Ishikawa (cell line): ENCODE results near the gene CCL16.

Experiments
- CEBPB ChIP-seq: IDR thresholded peaks from 2 replicates; pipeline ENCODE4 v1.6.1; 2012
- CREB1 ChIP-seq: IDR thresholded peaks from 2 replicates; pipeline ENCODE4 v1.6.1; 2012; ENCODE audit warnings: low read depth
- EGR1 ChIP-seq: IDR thresholded peaks from 2 replicates; pipeline ENCODE4 v1.6.1; 2012
- EP300 ChIP-seq: IDR thresholded peaks from 2 replicates; pipeline ENCODE4 v1.6.1; 2012; ENCODE audit warnings: borderline replicate concordance
- FOXM1 ChIP-seq: IDR thresholded peaks from 2 replicates; pipeline ENCODE4 v1.6.1; 2012; ENCODE audit warnings: low read depth, borderline replicate concordance
- NFIC ChIP-seq: IDR thresholded peaks from 2 replicates; pipeline ENCODE4 v1.6.1; 2012
- RAD21 ChIP-seq: IDR thresholded peaks from 2 replicates; pipeline ENCODE4 v1.6.1; 2012; ENCODE audit warnings: low read depth
- REST ChIP-seq: IDR thresholded peaks from 2 replicates; pipeline ENCODE4 v1.6.1; 2012; ENCODE audit warnings: low read depth, mild to moderate bottlenecking
- TAF1 ChIP-seq: IDR thresholded peaks from 2 replicates; pipeline ENCODE4 v1.6.1; 2012; ENCODE audit warnings: low read depth, mild to moderate bottlenecking
- TCF12 ChIP-seq: IDR thresholded peaks from 2 replicates; pipeline ENCODE4 v1.6.1; 2012; ENCODE audit warnings: low read depth
- TEAD4 ChIP-seq: IDR thresholded peaks from 2 replicates; pipeline ENCODE4 v1.6.1; 2012
- YY1 ChIP-seq: IDR thresholded peaks from 2 replicates; pipeline ENCODE4 v1.6.1; 2012; ENCODE audit warnings: low read depth
- ZBTB7A ChIP-seq: IDR thresholded peaks from 2 replicates; pipeline ENCODE4 v1.6.1; 2012; ENCODE audit warnings: low read depth
- TF ChIP-seq, protein P1 (sequence below): IDR thresholded peaks from 2 replicates; pipeline ENCODE4 v1.6.1; 2012
- TF ChIP-seq, protein P2 (sequence below): IDR thresholded peaks from 2 replicates; pipeline ENCODE4 v1.6.1; 2012

CCL16 gene

DNA sequence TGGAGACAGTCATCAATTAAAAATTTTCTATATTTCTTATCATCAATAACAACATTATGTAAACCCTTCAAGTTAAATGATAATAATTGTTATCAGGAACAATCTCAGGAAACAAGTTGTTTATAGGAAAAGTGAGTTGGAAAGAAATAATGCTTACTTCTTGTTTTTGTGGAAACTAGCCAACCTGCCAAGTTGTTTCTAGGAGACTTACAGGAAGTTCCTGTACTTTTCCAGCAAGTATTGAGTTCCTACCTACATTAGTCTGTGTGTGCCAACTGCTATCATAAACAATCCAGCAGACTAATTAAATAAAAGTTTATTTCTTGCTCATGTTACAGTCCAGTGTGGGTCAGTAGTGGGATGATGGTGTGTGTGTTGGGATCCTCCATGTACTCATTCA, 6.9 kb upstream of the CCL16 start:
- TF ChIP-seq YY1: no peak
- no peak for TF ChIP-seq RAD21
- no peak for TF ChIP-seq CEBPB
- no peak for TF ChIP-seq TCF12
- no peak for TF ChIP-seq CREB1
- no peak for TF ChIP-seq TEAD4
- no peak for TF ChIP-seq NFIC
- TF ChIP-seq ZBTB7A: no peak
- TF ChIP-seq REST: no peak
- TF ChIP-seq, protein P1, sequence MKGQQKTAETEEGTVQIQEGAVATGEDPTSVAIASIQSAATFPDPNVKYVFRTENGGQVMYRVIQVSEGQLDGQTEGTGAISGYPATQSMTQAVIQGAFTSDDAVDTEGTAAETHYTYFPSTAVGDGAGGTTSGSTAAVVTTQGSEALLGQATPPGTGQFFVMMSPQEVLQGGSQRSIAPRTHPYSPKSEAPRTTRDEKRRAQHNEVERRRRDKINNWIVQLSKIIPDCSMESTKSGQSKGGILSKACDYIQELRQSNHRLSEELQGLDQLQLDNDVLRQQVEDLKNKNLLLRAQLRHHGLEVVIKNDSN: no peak
- no peak for TF ChIP-seq EP300
- TF ChIP-seq EGR1: no peak
- TF ChIP-seq TAF1: no peak
- TF ChIP-seq, protein P2, sequence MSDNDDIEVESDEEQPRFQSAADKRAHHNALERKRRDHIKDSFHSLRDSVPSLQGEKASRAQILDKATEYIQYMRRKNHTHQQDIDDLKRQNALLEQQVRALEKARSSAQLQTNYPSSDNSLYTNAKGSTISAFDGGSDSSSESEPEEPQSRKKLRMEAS: no peak
- TF ChIP-seq FOXM1: no peak

- TF ChIP-seq, protein P2: no peak
- no peak for TF ChIP-seq CREB1
- no peak for TF ChIP-seq EP300
- TF ChIP-seq, protein P1: no peak
- no peak for TF ChIP-seq EGR1
- TF ChIP-seq TCF12: no peak
- TF ChIP-seq ZBTB7A: no peak
- no peak for TF ChIP-seq NFIC
- no peak for TF ChIP-seq REST
- no peak for TF ChIP-seq CEBPB
- no peak for TF ChIP-seq FOXM1
- no peak for TF ChIP-seq TEAD4
- TF ChIP-seq TAF1: no peak
- no peak for TF ChIP-seq RAD21
- TF ChIP-seq YY1: no peak
These were observed 5.3 kb upstream of the CCL16 start, which contains the start of gene CCL14 for GRCh38 chr17:35986643-35987042. CCL14 (minus strand) TSS chr17:35986729; CDS start chr17:35986649, 80 bp downstream.

GRCh38 chr17:35984140-35984539, 2.8 kb upstream of the CCL16 start:
- TF ChIP-seq RAD21 (no peak), CREB1 (no peak), ZBTB7A (no peak), TEAD4 (no peak), TCF12 (no peak), NFIC (no peak), EGR1 (no peak), CEBPB (no peak), FOXM1 (no peak)
- TF ChIP-seq, protein P2: no peak

- TF ChIP-seq ZBTB7A: no peak
- TF ChIP-seq TAF1: no peak
- TF ChIP-seq REST: no peak
- TF ChIP-seq, protein P1: no peak
- TF ChIP-seq TEAD4: no peak
- no peak for TF ChIP-seq FOXM1
- no peak for TF ChIP-seq CREB1
- TF ChIP-seq, protein P2: no peak
- no peak for TF ChIP-seq TCF12
- no peak for TF ChIP-seq NFIC
- TF ChIP-seq EGR1: no peak
- TF ChIP-seq YY1: no peak
These were observed 1.3 kb upstream of the CCL16 start for GRCh38 chr17:35982409-35983191.
